GM04504 (cell line): ENCODE results near the gene ECSIT.
A peak's percentile ranks its signal among the peaks of the same experiment; 100 is the strongest.
"Not testable (repeated sequence)": the region's sequence is repeated elsewhere in the genome, so short reads cannot be mapped to it uniquely, and the experiment has no call there.

Source experiments
- DNase-seq: peaks from one replicate; pipeline ENCODE4 v3.0.0-alpha.2; 2012; ENCODE audit warnings: low read depth

Gene ECSIT

GRCh38 chr19:11528551-11529341, at the start of gene ECSIT:
TSS of gene ECSIT (minus strand) at chr19:11529134. CDS start at chr19:11519170, 9,964 bp downstream.
- DNase-seq, result peak; percentile 99

- DNase-seq, result no peak
Measured at GRCh38 chr19:11577451-11578257, 48.7 kb upstream of the ECSIT start, which contains the start of gene ACP5. TSS of gene ACP5 (minus strand) at chr19:11577645. CDS start at chr19:11577317, 328 bp downstream.

GRCh38 chr19:11576227-11576626, 47.3 kb upstream of the ECSIT start:
- no peak for DNase-seq

GRCh38 chr19:11574689-11575088, 45.8 kb upstream of the ECSIT start:
- no peak for DNase-seq

GRCh38 chr19:11573763-11574162, 44.8 kb upstream of the ECSIT start:
- DNase-seq, result not testable (repeated sequence)

GRCh38 chr19:11573354-11573753, 44.4 kb upstream of the ECSIT start:
- DNase-seq, result not testable (repeated sequence)

- DNase-seq, result no peak
Measured at GRCh38 chr19:11570039-11570462, 41.1 kb upstream of the ECSIT start.

- DNase-seq, result no peak
Measured at GRCh38 chr19:11566164-11566563, 37.2 kb upstream of the ECSIT start.

- not testable (repeated sequence) for DNase-seq
Measured at GRCh38 chr19:11565649-11565980, 36.7 kb upstream of the ECSIT start.

GRCh38 chr19:11564082-11564807, 35.3 kb upstream of the ECSIT start:
- not testable (repeated sequence) for DNase-seq

- no peak for DNase-seq
Measured at GRCh38 chr19:11563532-11563931, 34.6 kb upstream of the ECSIT start.

GRCh38 chr19:11560404-11561051, 31.6 kb upstream of the ECSIT start:
- DNase-seq, result no peak

GRCh38 chr19:11558881-11559828, 30.2 kb upstream of the ECSIT start, which contains the start of gene ELOF1:
TSS of gene ELOF1 (minus strand) at chr19:11559230. CDS start at chr19:11554347, 4,883 bp downstream.
- DNase-seq, result peak; percentile 95

- no peak for DNase-seq
Measured at GRCh38 chr19:11556634-11557420, 27.9 kb upstream of the ECSIT start.

- no peak for DNase-seq
Measured at GRCh38 chr19:11555246-11555645, 26.3 kb upstream of the ECSIT start.

- DNase-seq, result no peak
Measured at GRCh38 chr19:11554160-11554559, 25.2 kb upstream of the ECSIT start.

- DNase-seq, result no peak
Measured at GRCh38 chr19:11552666-11553372, 23.9 kb upstream of the ECSIT start.

- no peak for DNase-seq
Measured at GRCh38 chr19:11551603-11552235, 22.8 kb upstream of the ECSIT start.

GRCh38 chr19:11550265-11550664, 21.3 kb upstream of the ECSIT start:
- DNase-seq, result no peak
